Endothelial cell of umbilical vein (primary cell): Measurements from ENCODE around the gene SPOPL. TPM values are rescaled to one million over a fixed set of nuclear protein-coding genes. Genes with fewer than 3 reads are reported as not detected.

Experiments
- BruUV-seq: library from RNA; stranded (reverse); fragments of 400-500 nt; replicated peaks from 2 replicates; lab custom pipeline; 2021; lab: Mats Ljungman, UMichigan
- CTCF ChIA-PET: fragments of 300-600, 350-600 bp; sonication (Branson Sonifier 250); formaldehyde crosslinking; loops from one replicate; lab custom pipeline; 2021; ENCODE audit warnings: antibody characterized with exemption, inconsistent platforms; lab: Charles Lee
- POLR2A ChIA-PET: fragments of 300-600, 350-600 bp; sonication (Branson Sonifier 250); formaldehyde crosslinking; loops from one replicate; lab custom pipeline; 2021; ENCODE audit warnings: antibody characterized with exemption, inconsistent platforms; lab: Charles Lee
- DNase-seq: peaks from one replicate; pipeline ENCODE4 v3.0.0-alpha.2; 2011; ENCODE audit warnings: low read depth, low spot score
- FAIRE-seq: peaks from 2 replicates; lab custom pipeline; 2011; peaks lifted over from hg19 to GRCh38; lab: Jason Lieb, UNC
- H2AFZ ChIP-seq: 2 replicates; pipeline ENCODE4 v1.6.0; 2012; ENCODE audit warnings: low read depth, low read length, control low read depth, inconsistent platforms
- H3K27ac ChIP-seq: 2 replicates; pipeline ENCODE4 v1.5.1; 2011; ENCODE audit warnings: low read depth, mild to moderate bottlenecking, control low read depth, low read length, moderate library complexity; ENCODE audit not compliant: insufficient read depth
- H3K27me3 ChIP-seq, 2 experiments: 2 replicates each; pipeline versions ENCODE4 v1.6.0 to v1.6.1; 2011; ENCODE audit warnings: low read length in 2 of 2, mixed read lengths in 1 of 2; ENCODE audit not compliant: control insufficient read depth in 2 of 2, insufficient read depth in 2 of 2
- H3K36me3 ChIP-seq, 2 experiments: 2 replicates in 1 of 2; 3 replicates in 1 of 2; pipeline ENCODE4 v1.5.1; 2011; ENCODE audit warnings: low read length in 2 of 2, mild to moderate bottlenecking in 1 of 2, moderate library complexity in 1 of 2; ENCODE audit not compliant: control insufficient read depth in 2 of 2, insufficient read depth in 2 of 2; ENCODE audit errors: extremely low read depth in 1 of 2
- H3K4me1 ChIP-seq: 3 replicates; pipeline ENCODE4 v1.5.1; 2011; ENCODE audit warnings: mild to moderate bottlenecking, low read length; ENCODE audit not compliant: control insufficient read depth, insufficient read depth; ENCODE audit errors: extremely low read depth
- H3K4me2 ChIP-seq: 2 replicates; pipeline ENCODE4 v1.6.1; 2011; ENCODE audit warnings: low read length, control low read depth, mixed read lengths; ENCODE audit not compliant: insufficient read depth
- H3K4me3 ChIP-seq, 3 experiments: fragments of 200-600 bp in 1 of 3; sonication (generic), shearing (Covaris generic) in 1 of 3; replicated peaks in 1 of 3; 2 replicates each; pipeline ENCODE4 v1.5.1; 2011 to 2016; ENCODE audit warnings: control low read depth in 3 of 3, low read length in 3 of 3, mild to moderate bottlenecking in 2 of 3, inconsistent platforms in 1 of 3, low read depth in 1 of 3, moderate library complexity in 1 of 3; ENCODE audit not compliant: insufficient read depth in 1 of 3
- H3K79me2 ChIP-seq: 2 replicates; pipeline ENCODE4 v1.6.0; 2012; ENCODE audit warnings: low read length, inconsistent platforms; ENCODE audit not compliant: control insufficient read depth, insufficient read depth
- H3K9ac ChIP-seq: replicated peaks from 2 replicates; pipeline ENCODE3; 2011; ENCODE audit warnings: low read length, control low read depth; ENCODE audit not compliant: insufficient read depth; ENCODE audit errors: extremely low read depth
- H3K9me1 ChIP-seq: replicated peaks from 3 replicates; pipeline ENCODE4 v1.6.0; 2011; ENCODE audit warnings: mild to moderate bottlenecking, low read length; ENCODE audit not compliant: control insufficient read depth, insufficient read depth; ENCODE audit errors: extremely low read depth
- H3K9me3 ChIP-seq: replicated peaks from 2 replicates; pipeline ENCODE4 v1.5.1; 2012; ENCODE audit warnings: low read length, inconsistent platforms; ENCODE audit not compliant: control insufficient read depth, insufficient read depth
- H4K20me1 ChIP-seq: replicated peaks from 2 replicates; pipeline ENCODE3; 2011; ENCODE audit warnings: mild to moderate bottlenecking, low read length; ENCODE audit not compliant: control insufficient read depth, insufficient read depth; ENCODE audit errors: extremely low read depth
- CTCF ChIP-seq, 2 donors: IDR thresholded peaks; 1 replicate in 1 of 2; 2 replicates in 1 of 2; pipeline ENCODE4 v1.5.1; 2011; ENCODE audit warnings: low read length in 2 of 2, mild to moderate bottlenecking in 2 of 2, moderate library complexity in 2 of 2, control low read depth in 1 of 2, inconsistent platforms in 1 of 2, low read depth in 1 of 2; ENCODE audit not compliant: insufficient read depth in 1 of 2; ENCODE audit errors: extremely low read depth in 1 of 2
- EZH2 ChIP-seq: IDR thresholded peaks from 2 replicates; pipeline ENCODE4 v1.6.1; 2012; ENCODE audit warnings: borderline replicate concordance, low read depth, mild to moderate bottlenecking, moderate library complexity, low read length, inconsistent platforms; ENCODE audit not compliant: severe bottlenecking
- FOS ChIP-seq: IDR thresholded peaks from 2 replicates; pipeline ENCODE4 v1.6.1; 2011; ENCODE audit warnings: mild to moderate bottlenecking, low read length, moderate library complexity, borderline replicate concordance; ENCODE audit not compliant: insufficient read depth
- GATA2 ChIP-seq: IDR thresholded peaks from 2 replicates; pipeline ENCODE4 v1.7.0; 2011; ENCODE audit warnings: low read depth, mild to moderate bottlenecking, moderate library complexity, mixed read lengths, low read length; ENCODE audit not compliant: insufficient read length, insufficient read depth
- JUN ChIP-seq: IDR thresholded peaks from 2 replicates; pipeline ENCODE4 v1.6.1; 2011; ENCODE audit warnings: borderline replicate concordance, low read depth; ENCODE audit not compliant: insufficient read length, insufficient read depth
- MAX ChIP-seq: IDR thresholded peaks from 2 replicates; pipeline ENCODE4 v1.6.1; 2011; ENCODE audit not compliant: insufficient read depth, insufficient read length
- MYC ChIP-seq: IDR thresholded peaks from one replicate; pipeline ENCODE4 v1.6.1; 2011; ENCODE audit warnings: mild to moderate bottlenecking, low read depth, low read length
- POLR2A ChIP-seq: IDR thresholded peaks from 2 replicates; pipeline ENCODE4 v1.6.1; 2012; ENCODE audit warnings: low read depth, mild to moderate bottlenecking, control low read depth, low read length
- POLR2AphosphoS5 ChIP-seq: IDR thresholded peaks from 2 replicates; pipeline ENCODE4 v1.6.1; 2012; ENCODE audit warnings: low read depth, mild to moderate bottlenecking, control low read depth, low read length, moderate library complexity; ENCODE audit not compliant: insufficient read depth
- dilution Hi-C: fragments of 300-500 bp; cut with MboI; formaldehyde crosslinking; loops from one replicate; pipeline ENCODE4 v1.15.0; 2019; ENCODE audit warnings: low sequenced_read_pairs; ENCODE audit not compliant: extremely low pct_ligation_motif_present
- intact Hi-C: fragments of 100-400 bp; cut with micrococcal nuclease; formaldehyde crosslinking; loops from one replicate; pipeline ENCODE4 v1.10.0; 2022
- polyA plus RNA-seq, 4 experiments: library from polyadenylated mRNA; depleted of rRNA in 3 of 4; stranded (reverse) in 3 of 4; unstranded in 1 of 4; fragments of >200 nt; gene quantifications; 2 replicates each; pipeline versions ENCODE4 v1.2.1 to v1.2.3, GENCODE V29; 2011 to 2012; ENCODE audit warnings: missing spikeins in 1 of 4
- total RNA-seq: library from RNA; stranded (reverse); gene quantifications from 2 replicates; pipeline ENCODE4 v1.2.3, GENCODE V29; 2021

SPOPL gene
- total and polyA plus RNA-seq, 2 donors (not counting 3 experiments of a cell fraction or from before 2014, with no cell fraction given), result 3.1 to 17.4 TPM

GRCh38 chr2:138475277-138475776 lies 26.2 kb upstream of the SPOPL start:
- no peaks in the 10 kb centered on the region for H3K27me3 ChIP-seq
- FAIRE-seq, result peak; percentile 26
- CTCF ChIA-PET, result interaction anchor here (1.4 to 1.9 kb wide), 2 partner anchors 17 to 101 kb away, joined by 5 to 10 read pairs; no protein-coding TSS in a partner anchor

More at GRCh38 chr2:138475277-138475776, 26.2 kb upstream of the SPOPL start:
- Histone ChIP-seq H3K4me1 (peaks cover 21% of the 10 kb centered on the region), H3K9ac (no peak overlapping the region), H4K20me1 (no peaks in the 10 kb centered on the region), H2AFZ (peak overlapping the region; percentile 8), H3K4me3 (no peak overlapping the region), H3K4me2 (no peak overlapping the region), H3K27ac (peak overlapping the region; percentile 72), H3K79me2 (no peaks in the 10 kb centered on the region), H3K36me3 (no peaks in the 10 kb centered on the region), H3K9me1 (no peaks in the 10 kb centered on the region), H3K9me3 (no peaks in the 10 kb centered on the region)
- dilution Hi-C loops, result no loop called here
- POLR2A ChIA-PET, result no interaction called here
- BruUV-seq, result no TSS peak
- no peak for TF ChIP-seq FOS
- TF ChIP-seq POLR2AphosphoS5, result no peak
- no peak for TF ChIP-seq MAX
- TF ChIP-seq GATA2, result no peak
- no peak for TF ChIP-seq JUN
- no peak for TF ChIP-seq POLR2A
- no peak for TF ChIP-seq EZH2
- no peak for TF ChIP-seq CTCF (IDR thresholded peaks at IDR 0.05; ENCODE audit: extremely low read depth in 1 of 2, insufficient read depth in 1 of 2, low read depth in 1 of 2, low read length in 2 of 2)
- no peak for TF ChIP-seq MYC
- peak; percentile 68 for DNase-seq
- intact Hi-C loops, result no loop called here
